Lung (tissue), 16 donors: ENCODE data around the gene RABEPK. TPM values are rescaled to one million over a fixed set of nuclear protein-coding genes. Genes with fewer than 3 reads are reported as not detected.
A peak's percentile ranks its signal among the peaks of the same experiment; 100 is the strongest.

Experiments
- ATAC-seq: fragments of 200-7000 bp; cut with Tn5 transposase; one replicate; pipeline ENCODE4 v1.9.1; 2020; ENCODE audit warnings: moderate number of reproducible peaks; ENCODE audit not compliant: insufficient read depth, low FRiP score
- DNase-seq, 3 donors: peaks; one replicate each; pipeline ENCODE4 v3.0.0-alpha.2; 2013 to 2017
- H3K27ac ChIP-seq, 2 donors: one replicate each; pipeline ENCODE4 v1.5.1; 2013; ENCODE audit warnings: mild to moderate bottlenecking in 2 of 2, moderate library complexity in 2 of 2, control low read depth in 1 of 2, inconsistent platforms in 1 of 2, low read depth in 1 of 2, low read length in 1 of 2
- H3K27me3 ChIP-seq, 3 donors: one replicate each; pipeline ENCODE4 v1.5.1; 2013; ENCODE audit warnings: low read length in 2 of 3; ENCODE audit not compliant: control insufficient read depth in 3 of 3, insufficient read depth in 3 of 3
- H3K36me3 ChIP-seq, 4 donors: one replicate each; pipeline ENCODE4 v1.5.1; 2013; ENCODE audit warnings: low read length in 4 of 4, mild to moderate bottlenecking in 1 of 4, moderate library complexity in 1 of 4; ENCODE audit not compliant: control insufficient read depth in 4 of 4, insufficient read depth in 4 of 4
- H3K4me1 ChIP-seq, 5 donors: one replicate each; pipeline ENCODE4 v1.5.1; 2013; ENCODE audit warnings: low read length in 5 of 5, mild to moderate bottlenecking in 2 of 5, moderate library complexity in 1 of 5; ENCODE audit not compliant: control insufficient read depth in 5 of 5, insufficient read depth in 5 of 5
- H3K4me3 ChIP-seq: one replicate; pipeline ENCODE4 v1.5.1; 2013; ENCODE audit warnings: mild to moderate bottlenecking, control low read depth, moderate library complexity
- H3K9ac ChIP-seq, 2 donors: one replicate each; pipeline ENCODE4 v1.5.1; 2013; ENCODE audit warnings: low read length in 2 of 2, control low read depth in 1 of 2; ENCODE audit not compliant: insufficient read depth in 1 of 2
- H3K9me3 ChIP-seq, 4 donors: one replicate each; pipeline ENCODE4 v1.5.1; 2013; ENCODE audit warnings: low read length in 3 of 4, mild to moderate bottlenecking in 1 of 4, moderate library complexity in 1 of 4; ENCODE audit not compliant: control insufficient read depth in 4 of 4, insufficient read depth in 3 of 4
- CTCF ChIP-seq: IDR thresholded peaks from 2 replicates; pipeline ENCODE4 v1.5.1; 2012; ENCODE audit warnings: mild to moderate bottlenecking; ENCODE audit errors: control extremely low read depth, extremely low read depth
- WGBS, 2 donors: extraction: QIAGEN DNeasy Blood & Tissue Kit; methylation state at CpG; one replicate each; pipeline ENCODE4 v1.1.7; 2013; 5-methylcytosine and 5-hydroxymethylcytosine counted together
- long read RNA-seq, 5 donors: transcript quantifications; one replicate each; lab custom pipeline, GENCODE V29; 2026
- polyA plus RNA-seq, 2 donors: library from polyadenylated mRNA; stranded (reverse); fragments of 200-250 nt; gene quantifications; one replicate each; pipeline ENCODE4 v1.2.1, GENCODE V29; 2013
- total RNA-seq, 2 donors: library from RNA; depleted of rRNA in 1 of 2; stranded (reverse); fragments of >200 nt in 1 of 2; gene quantifications; one replicate each; pipeline ENCODE4 v1.2.1, GENCODE V29; 2014 to 2021
- donor health status: control.
- donor health status: control.
- donor health status: Bipolar disorder and iron deficiency.
- donor health status: healthy.
- donor health status: DM: yes; HTN: yes; CAD: no.

The RABEPK gene
- total RNA-seq (10 to 100 TPM; 10.4 to 17.8 TPM), polyA plus RNA-seq (10 to 100 TPM; 17.7 to 31.0 TPM)
- long read RNA-seq, donor 1, transcript RABEPK-204 (9 exons, 1,466 nt): major isoform, 5 of 18 reads
- long read RNA-seq, donor 1, transcript RABEPK-202 (8 exons, 1,504 nt): major isoform, 5 of 18 reads
- long read RNA-seq, donor 1, partial matches to known transcripts: 6 of 18 reads
- long read RNA-seq, donor 1, other reads (novel, unspliced or antisense): 0 of 18 reads
- long read RNA-seq, donor 2, partial matches to known transcripts: 135 of 178 reads
- long read RNA-seq, donor 2, other reads (novel, unspliced or antisense): 40 of 178 reads
- long read RNA-seq, donor 3, transcript RABEPK-204 (9 exons, 1,466 nt): major isoform, 5 of 155 reads
- long read RNA-seq, donor 3, partial matches to known transcripts: 65 of 155 reads
- long read RNA-seq, donor 3, other reads (novel, unspliced or antisense): 82 of 155 reads
- long read RNA-seq, donor 4, partial matches to known transcripts: 0 of 2 reads
- long read RNA-seq, donor 4, other reads (novel, unspliced or antisense): 0 of 2 reads
- long read RNA-seq, donor 5, partial matches to known transcripts: 1,426 of 1,435 reads
- long read RNA-seq, donor 5, other reads (novel, unspliced or antisense): 6 of 1,435 reads

GRCh38 chr9:125200216-125201047, at the start of gene RABEPK:
TSS of gene RABEPK (plus strand) at chr9:125200542. CDS start at chr9:125203014, 2,472 bp downstream.
- no peaks in the 10 kb centered on the region for H3K9me3 ChIP-seq
- peak within 1 kb of the TSS; percentile 96 to 99 for H3K27ac ChIP-seq
- peak within 1 kb of the TSS; percentile 78 for H3K4me3 ChIP-seq
- no peaks in the 10 kb centered on the region for H3K27me3 ChIP-seq
- WGBS, 2 donors: 1% methylated on average over 49 to 51 of the region's 51 CpGs
- peak within 1 kb of the TSS in 1 of 2 donors; percentile 61 for H3K9ac ChIP-seq
- H3K36me3 ChIP-seq: peaks cover 0 to 7% (median 2%) of the 10 kb centered on the region in 4 donors
- ATAC-seq: peak; percentile 99
- H3K4me1 ChIP-seq: peaks cover 0 to 3% (median 0%) of the 10 kb centered on the region in 5 donors
- no peak for TF ChIP-seq CTCF
- DNase-seq: peak; percentile 95 to 97 (median 97)

GRCh38 chr9:125151730-125152129, 48.6 kb upstream of the RABEPK start:
- H3K27me3 ChIP-seq: no peaks in the 10 kb centered on the region
- H3K4me1 ChIP-seq: no peaks in the 10 kb centered on the region
- ATAC-seq (no peak), DNase-seq (no peak)
- H3K9ac ChIP-seq: no peak overlapping the region
- no peak overlapping the region for H3K27ac ChIP-seq
- H3K36me3 ChIP-seq: peaks cover 20 to 34% (median 23%) of the 10 kb centered on the region in 4 donors
- H3K4me3 ChIP-seq: no peak overlapping the region
- no peak for TF ChIP-seq CTCF
- no peaks in the 10 kb centered on the region for H3K9me3 ChIP-seq
- WGBS, 2 donors: 94 to 98% methylated on average over 2 of the region's 2 CpGs

- Histone ChIP-seq H3K9ac (no peak overlapping the region), H3K4me3 (no peak overlapping the region), H3K36me3 (peaks cover 21 to 34% (median 25%) of the 10 kb centered on the region in 4 donors), H3K27me3 (no peaks in the 10 kb centered on the region), H3K4me1 (no peaks in the 10 kb centered on the region), H3K27ac (no peak overlapping the region), H3K9me3 (no peaks in the 10 kb centered on the region)
- ATAC-seq: no peak
- whole genome bisulfite sequencing, 2 donors: 89 to 91% methylated on average over 4 of the region's 4 CpGs
- no peak for TF ChIP-seq CTCF
- no peak for DNase-seq
These were observed 46.5 kb upstream of the RABEPK start for GRCh38 chr9:125153712-125154367.
